ENCODE results near the gene TMEM17.

Gene TMEM17

DNA sequence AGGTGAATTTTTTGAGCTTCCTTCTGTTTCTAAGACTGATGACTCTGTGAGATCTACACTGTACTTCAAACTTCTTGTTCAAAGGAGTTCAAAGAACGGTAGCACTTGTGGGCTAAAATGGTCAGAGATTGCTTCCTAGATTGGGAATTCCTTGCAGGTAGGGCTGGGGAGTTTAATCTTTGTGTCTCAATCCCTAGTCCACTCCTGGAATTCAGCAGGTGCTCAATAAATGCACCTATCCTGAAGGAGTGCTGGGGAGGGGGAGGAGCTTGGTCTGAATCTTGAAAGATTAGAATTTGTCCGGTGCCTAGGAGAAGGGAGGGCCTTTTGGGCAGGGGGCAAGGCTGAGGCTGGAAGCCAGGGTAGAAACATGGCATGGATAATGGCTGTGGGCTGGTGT is 34.6 kb downstream of the TMEM17 start:
- DNase-seq: no peak

DNA sequence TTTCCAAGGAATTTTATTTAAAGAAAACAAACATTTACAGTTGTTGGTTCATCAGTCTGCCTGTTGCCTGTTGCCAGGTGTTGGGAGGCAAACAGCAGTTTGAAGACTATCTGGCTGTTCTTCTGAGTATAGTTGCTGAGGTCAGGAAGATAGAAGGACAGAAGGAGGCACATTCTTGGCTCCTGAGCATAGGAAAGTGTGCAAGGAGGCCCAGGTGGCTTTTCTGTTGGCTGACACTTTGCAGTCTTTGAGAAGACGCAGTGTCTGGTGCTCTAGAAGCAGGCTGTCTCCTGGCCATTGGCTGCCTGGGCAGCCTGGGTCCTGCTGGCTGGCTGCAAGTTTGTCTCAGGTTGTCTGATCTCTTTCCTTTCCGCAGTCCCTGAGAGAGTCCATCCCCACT is 36.4 kb downstream of the TMEM17 start:
- DNase-seq: no peak

DNA sequence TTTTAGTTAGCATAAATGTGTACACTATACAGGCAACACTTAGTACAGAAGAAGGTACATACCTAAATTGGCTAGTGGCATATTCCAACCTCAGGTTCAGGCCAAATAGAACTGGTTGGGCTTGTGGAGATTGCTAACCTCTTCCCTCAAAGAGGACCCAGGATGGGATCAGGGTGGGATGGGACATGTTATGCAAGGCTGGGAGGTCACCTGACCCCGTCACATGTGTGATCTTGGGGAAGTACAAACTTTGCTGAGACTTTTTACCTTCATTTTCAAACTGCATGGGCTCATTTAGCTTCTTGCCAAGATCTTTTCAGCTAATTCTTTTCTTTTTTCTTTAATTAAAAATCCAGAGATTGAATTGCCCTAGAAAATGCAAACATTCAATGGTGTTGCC is 36.9 kb downstream of the TMEM17 start:
- DNase-seq: no peak

DNA sequence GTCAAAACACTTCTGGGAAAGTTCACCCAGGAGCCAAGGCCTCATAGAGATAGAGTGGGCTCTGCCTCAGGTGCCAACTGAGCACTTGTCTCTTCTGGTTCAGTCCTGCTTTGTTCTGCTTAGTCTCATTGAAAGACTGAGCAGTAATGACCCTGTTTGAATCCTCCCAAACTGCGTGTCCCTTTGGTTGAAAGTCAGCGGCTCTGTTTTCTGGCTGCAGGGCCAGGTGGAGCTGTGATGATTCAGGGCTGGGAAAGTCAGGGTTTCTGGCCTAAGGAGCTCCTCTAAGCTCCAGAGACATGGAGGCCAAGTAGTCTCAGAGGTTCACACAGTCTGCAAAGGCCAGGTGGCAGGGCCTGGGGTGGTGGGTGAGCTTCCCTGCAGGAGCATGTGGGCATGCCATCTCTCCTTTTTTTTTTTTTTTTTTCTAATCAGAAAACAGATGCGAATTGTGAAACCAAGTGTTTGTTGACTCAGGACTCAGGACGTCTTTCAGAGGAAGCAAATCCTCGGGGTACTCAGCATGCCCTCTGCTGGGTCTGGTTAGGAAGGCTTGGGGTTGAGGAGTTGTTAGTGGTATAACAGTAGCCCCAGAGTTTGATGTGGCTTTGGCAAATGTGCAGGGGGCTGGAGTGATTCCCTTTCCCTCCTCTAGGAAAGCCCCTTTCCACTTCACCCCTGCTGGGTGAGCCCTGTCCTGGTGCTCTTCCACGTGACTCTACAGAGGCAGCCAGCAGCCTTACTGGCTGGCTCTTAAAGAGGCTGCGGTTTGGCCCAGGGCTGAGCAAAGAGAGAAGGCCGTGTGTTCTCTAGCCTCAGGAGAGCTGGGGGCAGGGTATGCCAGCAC is 38.3 kb downstream of the TMEM17 start:
- no peak for DNase-seq

DNA sequence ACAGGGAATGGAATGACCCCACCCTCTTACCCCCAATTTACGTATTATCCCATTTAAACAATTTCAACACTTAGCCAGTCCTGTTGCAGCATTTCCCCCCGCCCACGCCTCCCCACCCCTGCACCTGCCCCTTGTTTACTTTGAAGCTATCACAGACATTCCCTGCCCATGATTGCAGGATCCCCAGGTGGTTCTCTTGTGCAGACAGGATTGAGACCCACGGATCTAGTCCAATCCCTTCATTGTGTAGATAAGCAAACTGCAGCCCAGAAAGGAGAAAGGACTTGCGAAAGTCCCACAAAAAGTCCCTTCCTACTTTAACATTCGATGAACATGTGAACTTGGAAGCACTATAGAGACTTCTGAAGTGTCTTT is 38.9 kb downstream of the TMEM17 start:
- DNase-seq: no peak

DNA sequence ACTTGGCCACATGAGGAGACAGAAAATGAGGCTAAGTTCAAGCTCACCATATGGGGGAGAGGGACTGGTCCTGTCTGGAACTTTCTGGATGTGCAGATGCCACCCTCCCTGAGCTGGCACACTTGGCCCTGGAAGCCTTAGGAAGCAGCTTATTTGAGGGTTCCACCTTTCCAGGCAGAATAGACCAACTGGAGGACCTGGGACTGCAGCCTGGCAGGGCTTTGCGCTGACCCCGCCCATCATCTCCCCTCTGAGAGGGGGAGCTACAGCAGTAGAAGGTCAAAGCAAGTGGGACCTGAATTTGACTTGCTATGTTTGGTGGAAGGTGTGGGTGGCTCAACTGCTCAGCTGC is 39.5 kb downstream of the TMEM17 start:
- DNase-seq: no peak

DNA sequence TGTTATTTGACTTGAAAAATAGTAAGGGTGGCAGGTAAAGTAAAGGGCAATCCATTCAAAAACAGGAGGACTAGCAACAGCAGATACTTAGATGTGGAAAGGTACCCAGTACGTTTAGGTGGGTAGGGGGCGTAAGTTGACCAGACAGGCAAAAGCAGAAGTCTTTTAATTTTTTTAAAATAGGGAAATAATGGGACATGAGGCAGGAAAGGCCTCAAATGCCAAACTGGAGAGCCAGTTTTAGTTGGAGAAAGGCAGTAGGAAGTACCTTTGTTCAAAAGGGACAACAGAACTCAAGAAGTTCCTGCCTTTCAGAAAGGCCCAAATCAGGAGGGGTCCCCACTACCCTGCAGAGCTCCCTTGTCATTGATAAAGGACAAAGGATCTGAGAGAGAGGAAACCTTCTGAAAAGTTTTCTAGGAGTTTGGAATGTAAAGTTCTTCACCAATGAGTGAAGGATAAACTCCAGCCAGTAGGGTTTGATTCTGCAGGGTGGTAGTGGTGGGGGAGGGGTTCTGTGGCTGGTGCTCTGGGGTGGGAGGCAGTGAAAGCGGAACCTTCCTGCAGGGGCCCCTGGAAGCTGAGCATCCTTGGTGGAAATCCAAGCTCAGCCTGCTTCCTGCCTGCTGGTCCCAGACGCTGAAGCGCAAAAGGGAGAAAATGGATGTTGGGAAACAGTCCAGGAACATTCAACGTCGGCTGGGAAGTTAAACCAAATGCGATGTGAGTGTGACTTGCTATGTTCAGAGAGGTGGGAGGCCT is 40.1 kb downstream of the TMEM17 start:
- no peak for DNase-seq

DNA sequence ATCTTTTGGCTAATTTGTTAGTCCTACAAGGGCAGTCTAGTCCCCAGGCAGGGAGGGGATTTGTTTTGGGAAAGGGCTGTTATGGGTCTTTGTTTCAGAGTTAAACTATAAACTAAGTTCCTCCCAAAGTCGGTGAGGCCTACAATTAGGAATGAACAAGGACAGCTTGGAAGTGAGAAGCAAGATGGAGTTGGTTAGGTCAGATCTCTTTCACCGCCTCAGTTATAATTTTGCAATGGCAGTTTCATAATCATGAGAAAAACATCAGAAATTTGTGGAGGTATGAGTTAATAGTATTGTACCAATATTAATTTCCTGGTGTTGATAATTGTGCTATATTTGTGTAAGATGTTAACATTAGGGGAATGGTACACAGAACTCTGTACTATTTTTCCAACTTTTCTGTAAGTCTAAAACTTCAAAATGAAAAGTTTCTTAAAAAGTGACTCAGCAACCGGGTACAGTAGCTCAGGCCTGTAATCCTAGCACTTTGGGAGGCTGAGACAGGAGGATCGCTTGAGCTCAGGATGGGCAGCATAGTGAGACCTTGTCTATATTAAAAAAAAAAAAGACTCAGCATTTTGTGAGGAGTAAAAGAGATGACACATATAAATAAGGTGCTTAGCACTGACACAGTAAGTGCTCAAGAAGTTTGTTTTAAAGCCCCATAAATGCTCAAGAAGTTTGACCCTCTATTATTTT is 40.8 kb downstream of the TMEM17 start:
- DNase-seq: no peak

DNA sequence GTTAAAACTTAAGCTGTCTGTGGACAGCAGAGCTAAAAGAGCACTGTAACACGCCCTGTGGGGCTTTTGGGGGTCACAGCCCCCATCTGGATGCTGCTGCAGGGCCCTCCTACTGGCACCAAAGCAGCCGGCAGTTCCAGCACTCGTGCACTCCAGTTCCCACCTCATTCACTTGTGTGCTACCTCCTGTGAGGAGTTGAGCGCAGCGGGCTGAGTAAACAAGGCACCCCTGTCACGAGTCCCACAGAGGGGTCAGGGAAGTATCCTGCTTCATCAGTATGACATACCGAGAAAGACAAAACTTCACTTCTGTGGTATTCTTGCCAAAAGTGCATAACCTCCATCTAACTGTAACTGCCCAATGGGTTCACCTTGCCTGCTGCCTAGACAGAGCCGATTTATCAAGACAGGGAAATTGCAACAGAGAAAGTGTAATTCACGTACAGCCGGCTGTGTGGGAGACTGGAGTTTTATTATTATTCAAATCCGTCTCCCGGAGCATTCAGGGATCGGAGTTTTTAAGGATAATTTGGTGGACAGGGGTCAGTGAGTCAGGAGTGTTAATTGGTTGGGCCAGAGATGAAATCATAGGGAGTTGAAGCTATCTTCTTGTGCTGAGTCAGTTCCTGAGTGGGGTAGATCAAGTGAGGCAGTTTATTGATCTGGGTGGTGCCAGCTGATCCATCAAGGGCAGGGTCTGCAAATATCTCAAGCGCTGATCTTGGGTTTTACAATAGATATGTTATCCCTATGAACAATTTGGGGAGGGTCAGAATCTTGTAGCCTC is 41.6 kb downstream of the TMEM17 start:
- DNase-seq: no peak

DNA sequence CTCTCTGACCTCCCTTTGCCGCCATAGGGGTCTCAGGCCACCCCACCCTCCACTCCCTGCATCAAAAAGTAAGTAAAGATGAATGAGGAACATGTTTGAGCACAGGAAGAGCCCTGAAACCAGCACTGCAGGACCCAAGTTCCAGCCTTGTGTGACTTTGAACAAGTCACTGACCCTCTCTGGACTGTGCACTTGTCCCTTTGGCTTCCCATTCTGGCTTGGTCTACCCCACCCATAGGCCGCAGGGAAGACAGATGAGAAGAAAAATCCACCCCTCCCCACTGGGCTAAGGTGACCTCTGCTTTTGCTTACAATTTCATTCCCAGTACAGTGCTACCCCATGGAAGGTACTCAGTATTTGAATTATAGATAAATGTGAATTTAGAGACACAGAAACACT is 43.8 kb downstream of the TMEM17 start:
- DNase-seq: no peak

DNA sequence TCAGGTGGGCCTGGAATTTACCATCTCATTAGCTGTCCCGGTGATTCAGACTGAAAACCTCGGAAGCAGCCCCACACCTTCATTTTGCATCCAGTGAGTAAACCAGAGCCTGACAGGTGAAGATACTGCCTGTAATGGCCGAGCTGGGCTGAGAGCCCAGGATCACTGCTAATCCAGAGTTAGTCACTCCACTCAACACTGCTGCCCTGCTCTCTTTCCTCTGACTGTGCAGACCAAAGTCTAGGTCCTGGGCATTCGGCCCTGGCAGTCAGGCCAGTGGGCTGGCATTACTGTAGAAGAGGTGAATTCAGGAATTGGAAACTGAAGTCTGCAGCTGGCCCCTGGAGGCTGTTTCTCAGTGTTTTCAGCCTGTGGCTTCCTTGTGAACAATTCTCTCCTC is 44.3 kb downstream of the TMEM17 start:
- DNase-seq: no peak

DNA sequence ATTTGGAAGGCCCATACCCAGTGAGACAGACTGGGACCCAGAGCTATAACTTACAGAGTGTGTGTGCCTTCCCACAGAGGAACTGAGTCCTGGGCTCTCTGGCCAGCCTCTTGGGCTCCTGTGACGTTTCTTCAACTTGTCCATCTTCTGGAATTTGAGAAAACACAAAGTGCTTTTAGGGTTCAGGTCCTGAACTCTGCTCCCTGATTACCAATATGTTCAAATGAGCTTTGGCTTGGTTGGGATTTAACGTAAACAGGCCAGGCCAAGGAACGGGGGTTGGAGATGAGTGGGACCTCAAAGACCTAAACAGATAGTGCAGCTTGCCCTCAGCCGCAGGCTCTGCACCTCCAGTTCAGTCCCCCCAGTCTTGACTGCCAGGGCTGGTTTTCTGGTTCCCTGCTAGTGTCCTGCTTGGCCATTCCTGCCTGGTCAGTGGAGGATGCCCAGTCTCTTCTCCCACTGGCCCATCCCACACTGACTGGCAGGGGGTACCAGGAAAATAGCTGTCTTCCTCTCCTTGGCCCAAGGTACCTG is 44.9 kb downstream of the TMEM17 start:
- DNase-seq: no peak

DNA sequence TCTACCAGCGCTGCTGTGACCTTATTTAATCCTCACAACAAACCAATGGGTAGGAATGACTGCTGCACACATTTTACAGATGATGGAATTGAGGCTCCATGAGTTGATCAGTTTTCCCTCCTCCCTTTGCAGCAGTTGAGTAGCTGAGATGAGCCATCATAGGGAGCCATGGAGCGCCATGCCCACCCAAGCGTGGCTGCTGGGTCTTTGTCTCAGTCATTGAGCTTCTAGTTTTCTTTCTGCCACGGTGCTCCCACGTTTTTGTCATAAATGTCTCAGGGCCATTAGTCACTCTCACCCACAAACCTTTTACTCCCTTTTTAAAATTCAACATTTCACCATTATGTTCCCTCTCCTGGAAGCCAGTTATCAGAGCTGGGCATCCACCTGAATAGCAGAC is 45.8 kb downstream of the TMEM17 start:
- no peak for DNase-seq

DNA sequence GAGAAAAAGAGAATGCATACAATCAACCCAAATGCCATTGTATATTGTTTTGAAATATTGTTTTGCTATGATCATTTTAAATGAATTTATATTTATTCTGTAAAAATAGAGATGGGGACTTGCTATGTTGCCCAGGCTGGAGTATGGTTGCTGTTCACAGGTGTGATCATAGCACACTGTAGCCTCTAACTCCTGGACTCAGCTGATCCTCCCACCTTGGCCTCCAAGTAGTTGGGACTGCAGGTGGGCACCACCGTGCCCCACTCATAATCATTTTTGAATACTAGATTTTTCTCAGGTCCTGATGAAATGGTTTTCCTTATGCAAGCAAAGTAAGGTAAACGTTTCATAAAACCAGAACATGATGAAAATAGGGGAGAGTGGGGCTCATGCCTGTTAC is 46.3 kb downstream of the TMEM17 start:
- no peak for DNase-seq

DNA sequence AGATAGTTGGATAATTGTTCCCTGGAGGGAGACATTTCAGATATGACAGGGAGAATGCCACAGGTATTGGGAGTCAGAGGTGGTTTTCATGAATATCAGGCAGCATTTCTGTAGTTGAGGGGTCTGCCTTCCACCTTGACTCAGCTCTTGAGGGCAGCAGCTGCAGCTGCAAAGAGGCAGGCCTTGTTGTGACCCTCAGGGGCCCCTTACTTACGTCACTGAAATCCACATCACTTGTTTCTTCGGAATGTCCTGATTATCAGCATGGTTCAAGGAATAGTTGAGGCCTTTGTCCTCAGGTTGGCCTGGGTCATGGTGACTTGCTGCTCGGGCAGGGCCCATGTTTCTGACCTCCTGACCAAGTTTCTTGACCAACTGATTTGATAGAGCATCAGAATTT is 46.9 kb downstream of the TMEM17 start:
- no peak for DNase-seq

DNA sequence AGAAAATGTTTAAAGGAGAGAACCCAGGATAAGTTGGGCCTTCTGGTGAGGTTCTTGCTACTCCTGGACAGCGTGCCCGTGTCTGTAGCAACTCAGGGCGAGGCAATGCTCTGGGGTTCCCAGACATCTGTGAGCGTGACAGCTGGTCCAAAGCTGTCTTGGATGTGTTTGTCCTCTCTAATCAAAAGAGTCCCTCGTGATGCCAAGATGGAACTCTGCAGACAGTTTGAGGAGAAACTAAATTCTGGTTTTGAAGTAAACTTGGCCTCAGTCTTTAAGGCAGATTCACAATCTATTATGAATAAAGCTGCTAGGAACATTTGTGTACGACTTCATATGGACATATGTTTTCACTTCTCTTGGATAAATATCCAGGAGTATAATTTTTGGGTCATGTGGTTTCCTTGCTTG is 47.3 kb downstream of the TMEM17 start:
- DNase-seq: no peak

DNA sequence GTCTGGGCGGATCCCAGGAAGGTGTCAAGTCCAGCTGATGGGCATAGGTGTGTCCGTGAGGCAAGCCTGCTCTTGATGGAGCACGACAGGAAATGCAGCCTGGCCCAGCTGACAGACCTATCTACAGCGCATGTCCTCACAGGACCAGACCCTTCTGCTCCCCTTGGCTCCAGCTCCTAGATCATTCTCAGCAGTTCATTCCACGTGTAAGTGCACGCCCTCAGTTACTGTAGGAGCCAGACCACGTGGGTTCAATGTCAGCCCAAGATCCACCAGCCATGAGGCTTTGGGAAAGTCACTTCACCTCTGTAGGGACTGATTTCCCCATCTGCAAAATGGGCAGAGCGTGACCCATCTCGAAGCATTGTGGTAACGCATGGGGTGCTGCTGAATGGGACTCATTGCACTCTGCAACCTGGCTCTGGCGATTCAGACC is 47.8 kb downstream of the TMEM17 start:
- no peak for DNase-seq

DNA sequence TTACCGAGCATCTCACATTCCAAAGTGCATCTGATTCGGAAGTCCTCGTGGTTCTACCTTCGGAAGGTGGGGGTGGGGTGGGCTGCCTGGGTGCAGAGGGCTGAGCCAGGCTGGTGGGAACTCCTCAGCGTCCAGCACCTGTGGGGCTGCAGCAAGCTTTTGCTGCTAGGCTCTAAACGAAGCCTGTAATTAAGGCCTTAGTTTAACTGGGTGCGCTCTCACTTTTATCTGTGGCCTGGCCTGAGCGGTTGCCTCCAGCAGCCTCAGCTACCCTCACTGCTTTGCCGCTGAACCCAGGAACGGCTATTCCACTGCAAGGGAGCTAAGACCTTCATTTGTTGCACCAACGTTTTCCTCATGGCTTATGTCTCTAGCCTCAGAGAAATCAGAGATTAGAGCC is 48.4 kb downstream of the TMEM17 start:
- no peak for DNase-seq

DNA sequence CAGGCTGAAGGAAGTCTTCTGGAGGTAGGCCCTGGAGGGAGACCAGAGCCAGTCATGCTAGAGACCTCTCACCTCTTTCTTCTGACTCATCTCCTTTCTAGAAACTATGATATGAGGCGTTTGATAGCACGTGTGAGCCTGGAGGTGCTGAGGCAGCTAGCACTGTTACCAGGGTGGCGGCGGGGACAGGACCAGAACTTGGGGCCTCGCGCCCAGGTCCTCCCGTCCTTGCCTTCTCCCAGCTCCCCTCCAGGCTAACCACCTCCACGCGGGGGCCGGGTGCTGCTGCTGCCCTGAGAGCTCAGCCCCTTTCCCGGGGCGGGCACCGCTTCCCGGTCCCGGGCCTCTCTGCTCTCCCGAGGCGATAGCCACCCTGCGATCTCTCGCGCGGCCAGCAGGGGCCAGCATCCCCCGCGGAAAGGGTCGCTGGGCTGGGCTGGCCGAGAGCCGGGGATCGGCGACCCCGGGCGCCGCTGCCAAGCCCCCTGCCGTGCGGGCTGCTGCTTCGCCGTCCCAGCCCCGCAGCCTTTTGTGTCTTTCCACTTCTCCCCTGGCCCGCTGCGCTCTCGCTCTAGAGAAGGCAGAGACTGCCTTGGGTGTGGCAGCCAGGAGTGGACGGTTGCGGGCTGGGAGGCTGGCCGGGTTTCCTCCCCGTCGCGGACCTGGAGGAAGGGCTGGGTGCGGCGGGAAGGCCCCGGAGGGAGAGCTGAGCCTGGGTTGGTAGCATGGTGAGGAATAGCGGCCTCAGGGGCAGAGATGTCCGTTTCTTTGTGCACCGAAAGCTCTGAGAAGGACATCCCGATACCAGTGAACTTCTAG is 49.1 kb downstream of the TMEM17 start:
- peak; percentile 23 for DNase-seq

DNA sequence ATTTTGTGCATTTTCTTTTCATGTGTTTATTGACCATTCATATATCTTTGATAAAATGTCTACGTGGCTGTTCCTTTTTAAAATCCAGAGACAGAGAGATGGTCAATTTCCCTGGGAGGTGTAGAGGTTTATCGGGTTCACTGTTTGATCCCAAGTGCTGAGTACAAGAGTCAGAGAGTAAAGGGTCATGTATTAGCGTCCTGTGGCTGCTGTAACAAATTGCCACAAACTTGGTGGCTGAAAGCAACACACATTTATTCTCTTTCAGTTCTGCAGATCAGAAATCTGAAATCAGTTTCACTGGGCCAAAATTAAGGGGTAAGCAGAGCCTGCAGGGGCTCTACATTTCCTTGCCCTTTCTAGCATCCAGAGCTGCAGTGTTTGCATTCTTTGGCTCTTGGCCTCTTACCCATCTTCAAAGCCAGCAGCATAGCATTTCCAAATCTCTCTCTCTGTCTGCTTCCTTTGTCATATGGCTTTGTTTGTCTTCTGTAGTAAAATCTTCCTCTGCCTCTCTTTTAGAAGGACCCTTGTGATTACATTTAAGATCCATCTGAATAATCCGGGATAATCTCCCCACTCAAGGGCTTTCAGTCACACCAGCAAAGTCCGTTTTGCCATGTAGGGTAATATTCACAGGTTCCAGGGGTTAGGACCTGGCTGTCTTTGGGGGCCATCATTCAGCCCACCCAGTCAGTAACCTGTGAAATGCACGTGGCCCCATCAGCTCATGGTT is 49.9 kb downstream of the TMEM17 start:
- DNase-seq: no peak

DNA sequence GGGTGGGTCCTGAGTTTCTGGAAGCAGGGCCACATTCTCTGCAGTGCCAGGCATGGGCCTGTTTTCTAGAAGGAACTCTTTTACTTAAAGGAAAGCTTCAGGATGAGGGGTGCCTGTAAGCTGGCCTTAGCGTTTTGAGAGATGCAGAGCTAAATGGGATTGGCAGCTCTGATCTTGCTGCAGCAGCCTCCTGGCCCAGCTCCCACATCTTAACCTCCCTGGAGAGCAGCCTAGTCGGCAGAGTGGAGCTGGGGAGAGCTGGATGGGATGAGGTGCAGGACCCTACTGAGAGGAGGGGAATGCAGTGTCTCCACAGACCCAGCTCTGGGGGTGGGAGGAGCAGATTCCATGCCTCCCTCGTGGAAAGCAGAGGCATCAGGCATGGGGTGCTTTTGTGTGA is 52.0 kb downstream of the TMEM17 start:
- DNase-seq: no peak
